ENCODE measurements around the gene FOXO4.
"Not testable (repeated sequence)": the region's sequence is repeated elsewhere in the genome, so short reads cannot be mapped to it uniquely, and the experiment has no call there.

Gene FOXO4, protein sequence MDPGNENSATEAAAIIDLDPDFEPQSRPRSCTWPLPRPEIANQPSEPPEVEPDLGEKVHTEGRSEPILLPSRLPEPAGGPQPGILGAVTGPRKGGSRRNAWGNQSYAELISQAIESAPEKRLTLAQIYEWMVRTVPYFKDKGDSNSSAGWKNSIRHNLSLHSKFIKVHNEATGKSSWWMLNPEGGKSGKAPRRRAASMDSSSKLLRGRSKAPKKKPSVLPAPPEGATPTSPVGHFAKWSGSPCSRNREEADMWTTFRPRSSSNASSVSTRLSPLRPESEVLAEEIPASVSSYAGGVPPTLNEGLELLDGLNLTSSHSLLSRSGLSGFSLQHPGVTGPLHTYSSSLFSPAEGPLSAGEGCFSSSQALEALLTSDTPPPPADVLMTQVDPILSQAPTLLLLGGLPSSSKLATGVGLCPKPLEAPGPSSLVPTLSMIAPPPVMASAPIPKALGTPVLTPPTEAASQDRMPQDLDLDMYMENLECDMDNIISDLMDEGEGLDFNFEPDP

DNA sequence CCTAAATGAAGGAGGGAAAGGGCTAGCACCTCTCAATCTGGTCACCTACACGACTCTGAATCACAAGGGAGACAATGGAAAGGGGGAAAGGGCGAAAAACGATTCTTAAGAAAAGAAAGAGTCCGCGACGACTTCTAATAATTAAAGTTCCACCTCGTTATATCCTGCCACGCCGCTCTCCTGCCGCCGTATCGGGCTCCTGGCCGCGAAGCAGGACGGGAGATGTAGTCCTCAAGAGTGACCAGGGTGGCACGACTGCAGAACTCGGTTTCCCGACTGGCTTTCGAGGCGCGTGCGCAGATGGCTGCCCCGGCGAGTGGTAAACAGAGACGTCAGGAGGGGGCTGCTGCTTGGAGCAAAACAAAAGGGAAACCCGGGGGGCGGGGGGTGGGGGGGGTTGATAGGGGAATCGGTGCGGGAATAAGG is at the start of gene FOXO4:
Gene FOXO4 (plus strand): TSS at position 297 of the 426 bp plus-strand sequence. CDS start 678 bp downstream, outside the sequence.
- peak; percentile 89 for DNase-seq (ENCODE audit: low spot score)

GRCh38 chrX:71047891-71048290 is 47.8 kb upstream of the FOXO4 start:
- not testable (repeated sequence) for DNase-seq (ENCODE audit: low spot score)

DNA sequence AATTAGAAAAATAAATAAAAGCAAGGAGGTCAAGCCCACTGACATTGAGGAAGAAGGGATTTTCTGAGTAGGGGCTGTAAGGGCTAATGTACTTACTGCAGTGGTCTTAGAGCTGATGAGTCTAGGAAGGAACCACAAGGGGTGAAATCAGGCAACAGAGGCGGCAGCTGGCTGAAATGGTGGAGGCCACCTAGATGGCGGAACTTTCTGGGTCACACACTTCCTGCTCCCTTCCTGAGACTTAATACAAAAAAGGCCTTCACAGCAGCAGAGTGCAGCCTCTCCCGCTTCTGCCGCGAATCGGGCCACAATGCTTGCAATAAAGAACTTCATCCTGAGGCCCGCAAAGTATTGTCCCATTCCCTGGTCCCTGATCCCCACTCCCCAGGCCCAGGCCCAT is 42.9 kb upstream of the FOXO4 start:
- DNase-seq (ENCODE audit: low spot score): no peak

DNA sequence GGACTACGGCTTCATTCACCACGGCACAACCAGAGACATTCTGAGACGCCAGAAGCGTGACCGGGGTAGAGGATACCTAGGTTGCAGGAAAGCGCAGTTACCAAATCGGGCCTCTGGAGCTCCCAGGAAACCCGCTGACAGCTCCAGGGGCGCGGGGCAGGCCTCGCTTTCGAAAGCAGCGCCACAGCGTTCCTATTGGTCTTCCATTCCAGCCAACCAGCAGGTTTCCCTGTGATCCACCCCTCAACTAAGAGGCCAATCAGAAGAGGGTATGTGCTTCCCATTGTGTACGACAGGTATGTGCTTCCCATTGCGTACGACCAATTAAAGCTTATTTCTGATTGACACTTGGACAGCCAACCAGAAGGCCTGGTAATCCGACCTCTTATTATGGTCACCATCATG is 42.4 kb upstream of the FOXO4 start:
- no peak for DNase-seq (ENCODE audit: low spot score)

DNA sequence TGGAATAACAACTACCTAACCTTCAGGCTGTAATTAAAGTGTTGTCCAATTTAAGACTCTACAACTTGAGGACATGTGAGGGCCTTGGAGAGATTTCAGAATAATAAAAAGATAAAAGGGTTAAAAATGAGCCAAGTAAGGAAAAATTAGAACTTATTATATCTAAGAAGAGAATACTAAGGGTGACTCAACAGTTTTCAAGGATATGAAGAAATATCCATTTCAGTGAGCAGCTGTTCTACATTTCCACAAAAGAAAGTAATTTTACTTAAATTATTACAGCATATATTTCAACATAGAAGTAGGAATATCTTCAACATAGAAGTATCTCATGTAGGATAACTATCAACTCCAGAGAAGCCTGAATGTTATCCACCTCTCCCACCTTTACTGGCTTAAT is 38.8 kb upstream of the FOXO4 start:
- no peak for DNase-seq (ENCODE audit: low spot score)

DNA sequence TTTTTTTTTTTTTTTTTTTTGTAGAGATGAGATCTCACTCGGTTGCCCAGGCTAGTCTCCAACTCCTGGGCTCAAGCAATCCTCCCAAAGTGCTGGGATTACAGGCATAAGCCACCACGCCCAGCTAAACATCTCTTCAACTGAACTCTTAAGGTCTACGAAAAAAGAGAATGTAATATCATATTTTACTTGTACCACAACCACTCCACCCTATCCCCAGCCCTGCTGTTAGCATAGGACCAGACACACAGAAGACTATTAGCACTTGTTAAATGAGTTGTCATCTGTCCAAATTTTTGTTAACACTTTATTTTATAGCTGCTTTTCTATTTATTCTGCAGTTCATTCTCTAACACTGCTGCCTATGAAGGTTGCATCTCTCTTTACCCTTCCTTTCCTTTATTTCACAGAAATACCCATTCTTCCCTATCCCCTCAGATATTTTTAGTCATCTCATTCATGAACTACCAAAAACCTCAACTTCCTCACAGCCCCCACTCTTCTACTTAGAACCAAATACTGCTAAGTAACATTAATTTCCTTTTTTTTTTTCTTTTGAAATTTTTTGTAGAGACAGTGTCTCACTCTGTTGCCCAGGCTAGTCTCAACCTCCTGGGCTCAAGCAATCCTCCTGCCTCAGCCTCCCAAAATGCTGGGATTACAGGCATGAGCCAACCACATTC is 37.7 kb upstream of the FOXO4 start:
- DNase-seq (ENCODE audit: low spot score): no peak

DNA sequence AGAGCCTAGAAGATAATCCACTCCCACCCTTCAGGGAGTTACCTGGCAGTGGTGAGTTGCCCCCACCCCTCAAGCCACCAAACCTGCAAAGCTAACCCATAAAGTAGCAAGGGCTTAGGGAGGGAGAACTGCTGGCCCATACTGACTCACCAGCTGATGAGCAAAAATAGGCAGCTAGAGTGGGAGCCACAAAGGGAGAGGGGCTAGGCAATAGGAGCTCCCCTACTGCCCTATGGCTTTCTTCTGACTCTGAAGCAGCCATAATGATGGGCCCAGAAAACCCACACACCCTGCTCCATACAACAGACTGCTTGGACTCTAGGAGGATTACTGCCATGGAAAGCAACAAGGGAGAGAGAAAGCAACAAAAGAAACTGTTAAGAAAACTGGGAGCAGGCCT is 35.5 kb upstream of the FOXO4 start:
- no peak for DNase-seq (ENCODE audit: low spot score)

- no peak for DNase-seq (ENCODE audit: low spot score)
These were observed 28.6 kb upstream of the FOXO4 start for GRCh38 chrX:71067089-71067488.

GRCh38 chrX:71067712-71068043 is 28.0 kb upstream of the FOXO4 start:
- DNase-seq (ENCODE audit: low spot score): no peak

- peak; percentile 93 for DNase-seq (ENCODE audit: low spot score)
These were observed 27.4 kb upstream of the FOXO4 start, which contains the start of gene SNX12 for GRCh38 chrX:71068044-71068918. SNX12 (minus strand) TSS chrX:71068334; CDS start chrX:71068306, 28 bp downstream.

DNA sequence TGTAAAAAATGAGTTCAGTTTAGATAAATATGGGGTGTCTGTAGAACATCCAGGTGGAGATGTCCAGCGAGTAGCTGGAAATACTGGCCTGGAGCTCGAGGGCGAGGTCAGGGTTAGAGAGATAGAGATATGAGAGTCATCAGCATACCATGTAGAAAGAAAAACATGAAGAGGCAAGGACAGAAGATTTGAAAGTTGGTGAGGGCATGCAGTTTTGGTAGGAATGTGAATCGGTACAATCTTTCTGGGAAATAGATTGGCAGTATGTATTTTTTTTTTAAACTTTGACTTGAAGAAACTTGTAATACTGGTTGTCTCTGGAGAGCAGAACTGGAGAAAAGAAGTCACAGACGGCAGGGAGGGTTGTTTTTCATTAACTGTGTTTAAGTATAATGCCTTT is 25.1 kb upstream of the FOXO4 start:
- DNase-seq (ENCODE audit: low spot score): no peak

DNA sequence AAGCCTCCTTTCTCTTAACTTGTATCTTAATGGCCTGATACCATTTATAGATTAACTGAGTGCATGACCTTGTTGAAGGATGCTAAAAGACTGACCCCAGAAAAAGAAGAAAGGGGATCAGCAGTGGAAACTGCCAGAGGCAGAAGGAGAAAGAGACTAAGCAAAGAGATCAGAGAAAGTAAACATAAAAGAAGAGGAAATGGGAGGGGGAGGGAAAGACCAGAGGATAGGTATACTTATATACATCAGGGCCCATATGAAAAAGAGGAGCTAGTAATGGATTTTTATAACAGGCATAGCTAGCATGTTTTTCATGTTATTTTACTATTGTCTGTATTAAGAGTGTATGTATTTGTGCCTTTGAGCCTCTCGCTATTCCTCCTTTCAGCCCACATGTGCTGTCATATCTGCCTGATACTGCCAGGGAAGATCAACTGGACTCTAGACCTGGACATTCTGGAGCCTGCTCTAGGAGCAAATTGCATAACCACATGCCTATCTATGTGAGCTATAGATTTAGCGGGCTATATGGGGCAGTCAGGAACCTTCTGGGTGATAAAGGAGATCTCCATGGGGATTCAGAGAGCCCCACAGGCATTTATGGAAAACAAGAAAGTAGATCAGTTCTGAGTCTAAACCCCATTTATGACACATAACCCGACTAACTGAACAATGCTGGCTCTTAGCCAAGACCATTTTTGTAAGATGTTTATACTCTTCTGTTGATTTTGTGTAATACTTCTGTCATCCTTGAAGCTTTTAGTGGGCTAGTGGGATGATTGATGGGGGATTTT is 14.1 kb upstream of the FOXO4 start:
- no peak for DNase-seq (ENCODE audit: low spot score)

- DNase-seq (ENCODE audit: low spot score): no peak
These were observed 13.5 kb upstream of the FOXO4 start for GRCh38 chrX:71082124-71082647.

DNA sequence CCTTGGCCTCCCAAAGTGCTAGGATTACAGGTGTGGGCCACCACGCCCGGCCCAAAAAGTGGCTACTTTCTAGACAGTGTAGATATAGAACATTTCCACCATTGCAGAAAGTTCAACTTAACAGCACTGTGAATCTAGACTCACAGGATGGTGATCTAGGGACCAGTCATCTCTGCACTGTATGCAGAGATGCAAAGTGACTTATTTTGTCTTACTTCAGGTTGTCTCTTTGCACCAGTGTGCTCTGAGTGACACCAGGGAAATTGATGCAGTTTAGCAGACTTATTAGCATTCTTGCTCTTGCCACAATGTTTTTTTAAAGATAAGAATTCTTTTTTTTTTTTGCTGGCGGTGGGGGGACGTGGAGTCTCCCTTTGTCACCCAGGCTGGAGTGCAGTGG is 12.8 kb upstream of the FOXO4 start:
- DNase-seq (ENCODE audit: low spot score): no peak

GRCh38 chrX:71085900-71086299 is 9.8 kb upstream of the FOXO4 start:
- no peak for DNase-seq (ENCODE audit: low spot score)

DNA sequence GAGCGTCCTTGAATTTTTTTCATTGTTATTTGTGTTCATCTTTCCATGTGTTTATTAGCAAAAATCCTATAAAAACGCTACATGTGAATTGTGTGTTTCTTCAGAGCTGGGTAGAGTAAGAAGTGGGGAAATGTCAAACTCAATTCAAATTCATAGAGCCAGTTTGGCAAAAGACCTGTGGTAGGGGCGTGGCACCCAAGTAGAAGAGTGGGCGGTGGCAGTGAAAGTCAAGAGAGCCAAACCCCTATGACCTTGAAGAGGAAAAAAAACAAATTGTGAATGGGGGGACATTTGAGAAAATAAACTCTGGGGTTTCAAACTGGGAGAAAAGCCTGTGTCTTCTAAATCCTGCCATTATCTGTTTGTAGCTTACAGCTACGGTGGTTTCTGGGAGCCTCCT is 4.4 kb upstream of the FOXO4 start:
- no peak for DNase-seq (ENCODE audit: low spot score)

GRCh38 chrX:71095033-71095432 is 618 bp upstream of the FOXO4 start:
- no peak for DNase-seq (ENCODE audit: low spot score)

GRCh38 chrX:71095981-71096759 is 519 bp downstream of the FOXO4 start:
- DNase-seq (ENCODE audit: low spot score): peak; percentile 34

DNA sequence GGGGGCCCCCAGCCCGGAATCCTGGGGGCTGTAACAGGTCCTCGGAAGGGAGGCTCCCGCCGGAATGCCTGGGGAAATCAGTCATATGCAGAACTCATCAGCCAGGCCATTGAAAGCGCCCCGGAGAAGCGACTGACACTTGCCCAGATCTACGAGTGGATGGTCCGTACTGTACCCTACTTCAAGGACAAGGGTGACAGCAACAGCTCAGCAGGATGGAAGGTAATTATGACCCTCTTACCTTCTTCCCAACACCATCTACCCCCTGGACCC is 1.0 kb downstream of the FOXO4 start:
- no peak for DNase-seq (ENCODE audit: low spot score)

DNA sequence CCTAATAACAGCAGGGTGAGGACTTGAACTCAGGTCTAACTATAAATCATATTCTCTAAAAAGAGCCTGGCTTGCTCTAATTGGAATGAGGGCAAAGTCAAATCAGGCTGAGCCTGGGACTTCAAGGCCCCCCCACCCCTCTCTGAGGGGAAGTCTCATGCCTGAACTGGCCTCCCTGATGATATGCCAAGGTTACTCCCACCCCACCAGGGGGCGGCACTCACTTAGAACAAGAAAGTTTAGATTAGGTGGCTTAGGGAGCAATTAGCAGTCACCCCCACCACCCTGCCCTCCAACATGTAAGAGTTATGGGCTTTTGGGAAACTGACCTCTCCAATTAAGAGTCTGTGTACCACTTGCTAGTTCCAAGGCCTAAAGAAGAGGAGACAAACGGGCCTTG is 2.7 kb downstream of the FOXO4 start:
- DNase-seq (ENCODE audit: low spot score): peak; percentile 72

All from pons (tissue), 1 donor.